GM18502 (cell line): ENCODE measurements around the gene ERCC5.

ENCODE experiments used
- ATAC-seq: cut with Tn5 transposase; IDR thresholded peaks from one replicate; pipeline ENCODE4 v1.9.1; 2021; ENCODE audit warnings: mild to moderate bottlenecking; ENCODE audit not compliant: unreplicated experiment, poor library complexity

ERCC5 gene

DNA sequence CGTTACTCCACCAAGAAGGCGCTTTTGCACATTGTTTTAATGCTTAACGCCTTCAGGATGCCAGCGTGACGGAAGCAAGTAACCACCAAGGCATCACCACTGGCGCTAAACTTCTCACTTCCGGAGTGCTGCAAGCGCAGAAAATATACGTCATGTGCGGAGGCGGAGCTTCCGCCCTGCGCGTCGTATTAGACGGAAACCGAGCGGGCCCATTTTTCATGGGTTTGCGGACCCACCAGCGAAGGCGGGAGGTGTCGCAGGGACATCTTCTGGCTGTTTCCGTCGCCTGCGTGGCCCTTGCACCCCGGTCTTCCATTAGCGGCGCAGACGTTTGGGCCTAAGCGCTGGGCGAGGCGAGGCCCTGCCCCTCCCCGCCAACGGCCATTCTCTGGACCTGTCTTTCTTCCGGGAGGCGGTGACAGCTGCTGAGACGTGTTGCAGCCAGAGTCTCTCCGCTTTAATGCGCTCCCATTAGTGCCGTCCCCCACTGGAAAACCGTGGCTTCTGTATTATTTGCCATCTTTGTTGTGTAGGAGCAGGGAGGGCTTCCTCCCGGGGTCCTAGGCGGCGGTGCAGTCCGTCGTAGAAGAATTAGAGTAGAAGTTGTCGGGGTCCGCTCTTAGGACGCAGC, at the start of gene ERCC5:
TSS of gene ERCC5 (plus strand) at position 403 of the 631 bp plus-strand sequence. CDS start 235 bp downstream, outside the sequence.
- peak; percentile 86 for ATAC-seq

DNA sequence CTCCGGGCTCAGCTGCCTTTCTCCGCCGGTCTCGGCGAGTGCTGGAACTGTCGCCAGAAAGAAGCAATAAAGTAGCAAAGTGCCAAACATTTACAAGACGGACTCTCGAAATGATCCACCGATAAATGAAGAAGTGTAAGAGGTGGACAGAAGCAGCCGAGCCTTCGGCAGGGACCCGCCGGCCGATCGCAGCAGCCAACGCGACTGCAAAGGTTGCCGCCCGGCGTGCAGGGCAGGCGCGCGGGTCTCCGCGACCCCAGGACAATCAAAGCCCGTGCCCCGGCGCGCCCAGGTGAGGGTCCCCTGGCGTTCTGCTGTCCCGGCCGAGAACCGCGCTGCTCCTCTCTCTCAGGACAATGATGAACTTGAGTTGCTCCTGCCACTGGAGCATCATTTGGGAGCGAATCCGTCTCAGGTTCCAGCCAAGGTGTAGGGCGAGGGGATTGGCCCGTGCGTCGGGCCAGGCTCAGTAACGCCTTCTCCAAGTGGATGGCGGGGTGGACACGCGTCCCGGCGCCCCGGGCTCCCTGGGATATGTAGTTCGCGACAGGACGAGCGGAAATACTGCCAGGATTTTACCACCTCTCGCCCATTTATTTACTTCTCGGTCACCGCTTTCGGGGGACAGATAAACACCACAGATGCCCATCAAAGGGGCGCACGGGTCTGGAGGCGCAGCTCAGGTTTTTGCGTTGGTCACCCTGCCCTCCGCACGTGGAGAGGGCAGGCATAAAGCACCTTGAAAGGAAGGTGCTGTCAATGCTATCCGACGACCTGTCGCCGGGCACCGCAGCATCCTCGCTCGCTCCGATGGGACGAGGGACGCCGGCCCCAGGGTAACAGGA, 47.0 kb upstream of the ERCC5 start, which contains the start of the genes BIVM and POGLUT2:
TSS of gene BIVM (plus strand) at position 539 of the 845 bp plus-strand sequence. CDS start 8,149 bp downstream, outside the sequence.
TSS of gene POGLUT2 (minus strand) at position 396 of the 845 bp plus-strand sequence. CDS start at position 90, 306 bp downstream.
- peak; percentile 86 for ATAC-seq

DNA sequence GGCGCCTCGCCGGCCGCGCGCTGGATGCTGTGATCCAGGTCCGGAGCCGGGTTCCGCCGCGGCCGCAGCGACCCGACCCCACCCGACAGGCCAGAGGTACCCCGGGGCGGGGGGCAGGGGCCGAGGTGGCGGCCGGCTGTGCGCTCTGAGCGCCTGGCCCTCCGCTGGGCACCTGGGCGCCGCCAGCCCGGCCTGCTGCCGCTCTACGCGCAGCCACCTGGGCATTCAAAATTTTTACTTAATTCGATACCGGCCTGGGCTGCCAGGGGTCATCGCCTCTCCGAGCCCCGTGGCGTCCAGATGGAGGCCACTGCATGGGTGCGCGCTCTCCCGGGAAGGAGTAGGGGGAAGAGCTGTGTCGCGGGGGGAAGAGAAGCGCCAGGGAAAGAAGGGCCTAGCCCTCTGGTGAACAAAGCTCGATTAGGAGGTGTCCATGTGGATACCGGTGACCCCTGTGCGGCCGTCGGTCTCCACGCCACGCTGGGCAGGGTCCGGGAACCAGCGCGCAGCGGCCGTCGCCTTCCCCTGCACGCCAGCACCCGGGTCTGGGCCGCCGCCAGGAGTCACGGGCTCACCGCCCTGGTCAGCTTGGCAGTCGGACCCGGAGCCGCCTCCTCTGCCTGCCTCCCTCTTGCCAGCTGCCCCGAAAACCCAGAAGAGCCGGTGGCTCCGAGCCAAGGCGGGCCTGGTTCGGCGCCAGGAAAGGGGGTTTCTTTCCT, 46.2 kb upstream of the ERCC5 start:
- ATAC-seq = peak; percentile 10

DNA sequence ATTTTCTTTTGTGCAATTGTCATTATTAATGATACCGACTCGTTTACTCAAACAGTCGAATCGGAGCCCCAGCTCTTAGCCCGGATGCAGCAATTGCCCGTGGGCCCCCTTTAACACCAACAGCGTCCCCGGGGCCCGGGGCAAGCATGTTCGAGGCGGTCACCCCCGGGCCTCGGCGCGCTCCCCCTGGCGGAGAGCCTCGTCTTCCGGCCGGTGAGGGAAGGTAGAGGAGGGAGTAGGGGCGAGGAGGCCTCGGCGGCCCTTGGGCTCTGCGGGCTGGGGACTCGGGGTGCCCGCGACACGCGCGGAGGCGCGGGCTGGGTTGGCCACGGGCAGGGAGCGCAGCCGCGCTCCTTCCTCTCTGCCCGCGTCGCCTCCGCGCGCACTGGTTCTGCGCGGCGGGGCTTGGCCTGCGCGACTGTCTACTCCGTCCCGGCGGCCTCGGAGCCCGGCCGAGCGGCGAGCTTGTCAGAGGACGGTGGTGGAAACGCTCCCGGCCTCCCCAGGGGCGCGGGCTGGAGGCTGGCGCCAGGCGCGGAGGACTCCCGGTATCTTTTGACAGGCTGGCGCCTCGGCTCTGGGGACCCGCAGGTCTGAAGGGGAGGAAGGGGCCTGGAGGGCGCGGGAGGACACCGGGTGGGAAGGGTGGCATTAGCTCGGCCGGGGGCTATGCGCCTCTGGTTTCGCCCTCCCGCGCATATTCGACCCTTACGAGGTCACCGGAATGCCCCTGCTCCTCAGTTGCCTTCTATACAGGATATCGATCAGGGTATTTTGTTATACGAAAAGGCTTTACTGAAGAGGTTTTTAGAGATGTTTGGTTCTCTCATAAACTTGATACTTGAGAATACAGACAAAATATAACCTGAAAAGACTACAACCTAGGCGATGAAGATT, 45.4 kb upstream of the ERCC5 start:
- peak; percentile 80 for ATAC-seq

DNA sequence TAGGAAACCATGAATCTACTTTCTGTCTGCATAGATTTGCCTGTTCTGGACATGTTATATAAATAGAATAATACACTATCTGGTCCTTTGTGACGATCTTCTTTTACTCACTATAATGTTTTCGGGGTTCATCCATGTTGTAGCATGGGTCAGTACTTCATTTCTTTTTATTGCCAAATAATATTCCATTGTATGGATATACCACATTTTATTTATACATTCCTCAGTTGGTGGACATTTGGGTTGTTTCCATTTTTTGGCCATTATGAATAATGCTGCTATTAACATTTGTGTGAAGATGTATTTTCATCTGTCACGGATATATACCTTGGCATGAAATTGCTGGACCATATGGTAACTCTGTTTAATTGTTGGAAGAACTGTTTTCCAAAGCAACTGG, 40.2 kb upstream of the ERCC5 start:
- ATAC-seq = no peak

DNA sequence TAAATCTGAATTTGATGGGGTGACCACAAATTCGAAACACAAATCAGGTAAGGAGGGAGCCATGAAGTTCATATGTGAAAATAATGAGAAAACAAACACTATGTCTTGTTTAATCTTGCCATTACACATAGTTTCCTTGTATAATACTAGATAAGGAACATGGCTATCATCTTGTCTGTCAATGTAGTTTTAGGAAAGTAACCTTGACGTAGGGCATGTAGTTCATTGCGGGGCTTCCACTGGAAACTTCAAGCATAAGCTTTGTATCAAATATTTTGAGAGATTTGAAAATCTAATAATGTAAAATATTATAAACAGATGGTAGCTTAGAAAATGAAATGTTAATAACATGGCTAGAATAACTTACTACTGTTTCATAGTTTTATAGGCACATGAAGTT, 38.1 kb upstream of the ERCC5 start:
- ATAC-seq = no peak

DNA sequence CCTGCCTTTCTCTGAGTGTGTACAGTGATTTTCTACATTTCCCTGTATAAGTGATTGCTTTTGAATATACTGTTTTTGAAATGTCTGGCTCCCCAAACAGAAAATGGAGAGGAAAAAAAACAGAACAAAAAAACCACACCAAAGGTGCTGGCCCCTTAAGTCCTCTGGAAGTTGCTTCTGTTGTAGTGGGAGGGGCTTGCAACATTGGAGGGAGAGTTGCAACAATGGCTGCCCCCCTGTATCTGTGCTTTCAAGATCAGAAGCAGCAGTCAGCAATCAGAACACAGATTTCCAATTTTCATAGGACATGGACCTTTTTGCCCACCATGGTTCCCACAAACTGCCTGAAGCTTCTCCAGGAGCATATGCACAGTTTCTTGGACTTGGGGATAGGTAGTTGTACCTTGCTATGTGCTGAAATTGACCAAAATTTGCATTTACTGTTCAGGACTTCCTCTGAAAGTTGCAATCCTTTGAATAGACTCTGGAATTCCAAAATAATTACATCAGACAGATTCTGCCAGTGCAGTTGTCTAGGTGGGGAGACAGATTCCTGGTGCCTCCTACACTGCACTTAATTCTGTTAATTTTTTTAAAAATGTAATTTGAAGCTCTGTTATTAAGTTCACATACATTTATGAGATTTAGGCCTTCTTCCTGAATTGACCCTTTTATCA, 33.1 kb upstream of the ERCC5 start:
- peak; percentile 71 for ATAC-seq

DNA sequence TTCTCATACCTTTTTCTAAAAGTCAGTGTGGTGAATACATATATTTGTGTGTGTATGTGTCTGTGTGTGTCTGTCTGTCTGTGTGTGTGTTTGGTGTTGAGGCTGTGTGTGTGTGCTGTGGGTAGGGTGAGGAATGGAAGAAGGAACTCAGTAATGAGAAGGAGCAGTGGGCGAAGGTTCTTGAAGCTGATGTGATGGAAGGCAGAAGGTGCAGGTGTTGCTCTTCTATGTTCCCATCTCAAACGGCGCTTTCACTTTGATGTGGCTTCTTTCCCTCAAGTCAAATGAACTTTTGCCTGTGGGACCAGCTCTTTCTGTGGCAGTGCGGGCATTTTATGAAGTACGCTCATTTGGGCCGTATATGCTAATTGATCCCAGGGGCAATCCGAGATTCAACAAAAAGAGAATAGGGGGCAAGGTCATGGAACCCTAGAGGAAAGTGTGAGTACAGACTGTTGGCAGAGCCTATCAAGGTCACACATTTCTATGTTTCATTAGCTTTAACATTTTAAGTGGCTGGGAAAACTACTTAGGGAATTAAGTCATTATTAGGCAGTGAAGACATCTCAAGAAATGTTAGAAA, 31.7 kb upstream of the ERCC5 start:
- no peak for ATAC-seq

DNA sequence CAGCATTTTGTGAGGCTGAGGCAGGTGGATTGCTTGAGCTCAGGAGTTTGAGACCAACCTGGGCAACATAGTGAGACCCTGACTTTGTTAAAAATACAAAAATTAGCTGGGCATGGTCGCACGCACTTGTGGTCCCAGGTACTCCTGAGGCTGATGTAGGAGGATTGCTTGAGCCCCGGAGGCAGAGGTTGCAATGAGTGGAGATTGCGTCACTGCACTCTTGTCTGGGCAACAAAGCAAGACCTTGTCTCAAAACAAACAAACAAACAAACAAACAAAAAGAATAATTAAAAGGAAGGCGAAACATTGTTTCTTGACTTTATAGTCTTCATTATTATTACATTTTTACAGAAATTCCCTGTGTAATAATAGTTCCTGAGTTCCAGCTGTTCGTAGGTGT, 31.0 kb upstream of the ERCC5 start:
- ATAC-seq = no peak

DNA sequence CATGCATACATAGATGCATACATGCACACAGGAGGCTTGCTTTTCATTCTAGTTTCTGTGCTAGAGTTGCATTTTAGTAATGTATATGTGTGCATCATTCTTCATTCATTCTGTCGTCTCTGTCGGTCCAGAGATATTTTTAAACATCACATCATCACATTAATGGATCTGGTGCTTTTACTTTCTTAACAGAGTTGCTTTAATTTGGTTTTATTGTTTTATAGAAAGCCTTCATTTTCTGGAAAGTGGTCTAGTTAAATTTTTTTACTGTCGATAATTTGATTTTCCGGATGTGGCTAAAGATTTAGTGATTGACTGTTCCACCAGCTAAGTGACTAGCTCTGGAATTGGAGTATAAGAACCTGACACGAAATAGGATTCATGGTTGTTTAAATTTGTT, 30.0 kb upstream of the ERCC5 start:
- no peak for ATAC-seq

DNA sequence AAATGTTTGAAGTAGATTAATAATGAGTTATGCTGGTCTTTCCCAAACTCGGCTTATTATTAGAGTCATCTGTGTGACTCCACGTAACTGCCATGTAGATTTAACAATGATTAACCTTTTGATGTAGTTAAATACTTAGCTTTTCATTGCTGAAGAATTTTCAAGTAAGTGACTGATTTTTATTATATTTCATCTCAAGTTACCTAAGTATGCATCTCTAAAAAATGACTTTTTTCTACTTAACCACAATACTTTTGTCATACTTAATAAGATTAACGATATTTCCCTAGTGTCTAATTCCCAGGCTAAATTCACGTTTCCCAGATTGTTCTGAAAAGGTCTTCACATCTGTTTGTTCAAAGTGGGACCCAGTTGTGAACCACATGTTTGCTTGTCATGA, 29.1 kb upstream of the ERCC5 start:
- no peak for ATAC-seq

DNA sequence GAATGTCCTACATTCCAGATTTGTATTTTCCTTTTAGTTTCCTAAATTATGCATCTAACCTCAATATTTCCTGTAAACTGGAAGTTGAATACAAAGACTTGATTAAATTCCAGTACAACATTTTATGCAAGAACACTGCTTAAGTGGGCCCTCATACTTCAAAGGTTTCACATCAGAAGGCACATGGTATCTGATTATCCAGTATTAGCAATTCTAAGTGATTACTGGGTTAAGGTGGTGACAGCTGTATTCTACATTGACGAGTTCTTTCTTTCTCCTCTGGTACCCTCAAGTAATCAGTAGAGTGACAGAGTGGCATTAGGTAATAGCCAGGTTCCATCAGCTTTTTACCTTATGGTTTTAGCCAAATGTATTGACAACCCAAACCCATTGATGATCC, 28.6 kb upstream of the ERCC5 start:
- ATAC-seq = no peak

DNA sequence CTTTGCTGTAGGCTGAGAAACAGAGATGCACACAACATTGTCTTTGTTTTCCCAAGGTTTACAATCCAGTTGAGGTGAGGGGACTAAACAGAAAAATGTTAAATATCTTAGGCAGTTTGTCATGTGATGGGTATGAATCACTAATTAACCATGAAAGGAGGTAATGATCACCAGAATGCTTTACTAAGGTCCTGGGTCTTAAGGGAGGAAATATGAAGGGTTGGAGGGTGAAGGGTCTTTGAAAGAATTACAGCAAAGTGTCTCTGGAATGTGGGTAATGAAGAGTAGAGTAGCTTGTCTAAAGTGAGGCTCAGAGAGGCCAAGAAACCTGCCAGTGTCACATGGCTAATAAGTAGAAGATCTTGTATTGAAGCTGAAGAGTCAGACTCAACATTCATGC, 27.9 kb upstream of the ERCC5 start:
- ATAC-seq = no peak

DNA sequence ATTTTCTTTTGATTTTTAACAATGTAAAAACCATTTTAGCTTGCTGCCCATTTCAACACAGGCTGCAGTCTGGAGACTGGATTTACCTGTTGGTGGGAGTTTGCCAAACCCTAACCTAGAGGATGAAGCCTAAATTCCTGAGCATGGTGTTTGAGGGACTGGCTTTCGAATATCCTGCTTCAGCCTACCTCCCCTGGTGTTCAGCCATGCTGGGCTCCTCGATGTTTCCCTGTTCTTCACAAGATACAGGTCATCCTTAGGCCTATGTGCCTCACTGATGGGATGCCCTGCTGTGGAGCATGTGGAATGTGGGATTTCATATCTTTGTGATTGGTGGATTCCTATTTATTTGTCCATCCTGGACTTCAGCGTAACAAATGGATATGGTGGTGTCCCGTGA, 20.4 kb upstream of the ERCC5 start:
- ATAC-seq = no peak

DNA sequence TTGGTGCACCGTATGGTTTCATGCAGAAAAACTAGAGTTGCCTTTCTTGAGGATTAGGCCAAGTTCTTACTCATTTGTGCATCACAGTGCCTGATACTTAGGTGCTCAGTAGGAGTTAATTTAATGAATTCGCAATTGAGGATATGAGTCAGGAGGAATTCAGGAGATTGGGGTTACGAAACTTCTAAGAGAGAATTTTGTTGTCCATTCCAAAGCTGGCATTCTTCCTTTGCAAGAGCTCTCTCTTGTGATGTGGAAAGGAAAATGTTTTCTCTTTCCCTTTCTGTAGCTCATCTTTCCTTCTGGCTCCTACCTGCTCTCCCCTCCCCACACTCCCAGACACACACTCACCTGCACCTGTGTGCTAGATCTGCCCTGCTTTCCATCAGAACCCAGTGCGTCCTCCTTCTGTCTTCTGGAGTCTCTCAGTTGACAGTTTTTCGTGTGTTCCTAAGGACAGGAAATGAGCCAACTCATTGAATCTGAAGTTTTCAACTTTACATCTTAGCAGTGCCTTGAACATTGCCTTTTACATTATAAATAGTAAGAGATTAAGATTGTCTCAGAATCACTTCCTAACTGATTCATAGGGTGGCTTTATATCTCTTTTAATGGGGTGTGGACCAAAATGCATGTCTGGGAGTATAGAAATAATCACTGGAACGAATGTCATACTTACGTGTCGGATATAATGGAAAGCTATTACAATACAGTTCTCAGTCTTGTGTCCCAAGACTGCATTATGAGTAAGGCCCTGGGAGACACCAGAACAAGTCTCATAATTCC, 19.7 kb upstream of the ERCC5 start:
- ATAC-seq = no peak

DNA sequence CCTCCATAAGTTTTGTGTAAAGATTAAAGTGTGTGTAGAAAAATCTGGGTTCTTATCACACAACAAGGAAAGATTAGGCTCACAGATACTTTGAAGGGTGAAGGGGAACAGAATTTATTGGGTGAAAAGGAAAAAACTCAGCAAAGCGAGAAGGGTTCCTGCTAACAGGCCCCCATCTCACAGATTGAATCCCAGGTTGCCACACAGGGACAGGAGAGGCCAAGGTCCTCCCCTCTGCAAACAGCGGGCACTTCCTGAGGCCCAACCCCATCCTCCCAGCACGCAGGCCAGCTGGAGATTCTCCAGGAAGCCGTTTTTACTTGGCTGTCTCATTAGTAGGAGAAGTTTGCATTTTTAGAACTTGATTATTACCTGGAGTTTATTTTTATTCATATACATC, 15.2 kb upstream of the ERCC5 start:
- no peak for ATAC-seq

DNA sequence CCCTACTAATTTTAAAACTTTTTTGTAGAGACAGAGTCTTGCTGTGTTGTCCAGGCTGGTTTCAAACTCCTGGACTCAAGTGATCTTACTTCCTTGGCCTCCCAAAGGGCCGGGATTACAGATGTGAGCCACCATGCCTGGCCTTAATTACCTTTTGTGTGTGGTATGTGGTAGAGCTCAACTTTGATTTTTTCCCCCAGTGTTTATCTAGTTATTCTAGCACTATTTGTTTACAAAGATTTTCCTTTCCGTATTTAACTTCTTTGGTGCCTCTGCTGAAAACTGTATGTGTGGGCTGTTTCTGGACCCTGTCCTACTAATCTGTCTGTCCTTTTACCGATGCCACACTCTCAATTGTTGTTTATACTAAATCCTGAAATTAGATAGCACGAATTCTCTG, 9.4 kb upstream of the ERCC5 start:
- no peak for ATAC-seq

DNA sequence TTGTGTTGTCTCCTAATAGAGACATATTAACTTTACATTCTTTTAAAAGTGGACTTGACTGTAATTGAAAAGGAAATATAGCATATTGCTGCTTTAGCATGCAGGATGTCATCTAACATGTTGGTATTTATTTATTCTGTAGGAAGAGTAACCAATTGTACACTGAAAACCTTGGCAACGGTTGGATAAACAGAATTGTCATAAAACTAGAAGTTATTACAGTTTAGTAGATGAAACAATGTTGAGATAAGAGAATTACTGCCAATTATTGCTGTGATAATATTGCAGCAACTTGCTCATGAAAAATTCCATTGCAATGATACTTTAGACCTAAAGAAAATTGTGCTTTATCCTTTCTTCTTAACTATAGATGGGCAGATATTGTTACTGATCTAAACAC, 7.6 kb upstream of the ERCC5 start:
- ATAC-seq = no peak
